Measurements from ENCODE around the gene RABGGTA.

RABGGTA gene

GRCh38 chr14:24279301-24280186 lies 8.1 kb upstream of the RABGGTA start:
- Histone ChIP-seq H3K27me3 (ENCODE audit: control insufficient read depth in 5 of 5, insufficient read depth in 4 of 5, low read length in 5 of 5) (no peaks in the 10 kb centered on the region), H3K4me1 (ENCODE audit: control insufficient read depth in 5 of 5, insufficient read depth in 5 of 5, low read length in 5 of 5) (peaks cover 3 to 78% (median 66%) of the 10 kb centered on the region in 5 donors), H3K9ac (ENCODE audit: low read length in 5 of 5) (no peak overlapping the region), H3K27ac (ENCODE audit: low read depth, low read length) (no peak overlapping the region), H3K36me3 (ENCODE audit: control insufficient read depth in 5 of 5, insufficient read depth in 5 of 5, low read length in 5 of 5) (no peaks in the 10 kb centered on the region), H3K9me3 (ENCODE audit: control insufficient read depth in 5 of 5, low read length in 5 of 5) (no peaks in the 10 kb centered on the region), H3K4me3 (ENCODE audit: low read depth in 1 of 5, low read length in 5 of 5) (no peak overlapping the region)

- H3K27ac ChIP-seq (ENCODE audit: low read depth, low read length): peak overlapping the region; percentile 51
- no peak overlapping the region for H3K9ac ChIP-seq (ENCODE audit: low read length in 5 of 5)
- H3K36me3 ChIP-seq (ENCODE audit: control insufficient read depth in 5 of 5, insufficient read depth in 5 of 5, low read length in 5 of 5): no peaks in the 10 kb centered on the region
- H3K9me3 ChIP-seq (ENCODE audit: control insufficient read depth in 5 of 5, low read length in 5 of 5): no peaks in the 10 kb centered on the region
- no peaks in the 10 kb centered on the region for H3K27me3 ChIP-seq (ENCODE audit: control insufficient read depth in 5 of 5, insufficient read depth in 4 of 5, low read length in 5 of 5)
- peaks cover 3 to 77% (median 66%) of the 10 kb centered on the region in 5 donors for H3K4me1 ChIP-seq (ENCODE audit: control insufficient read depth in 5 of 5, insufficient read depth in 5 of 5, low read length in 5 of 5)
- H3K4me3 ChIP-seq (ENCODE audit: low read depth in 1 of 5, low read length in 5 of 5): no peak overlapping the region
Observed at GRCh38 chr14:24278424-24278823, 7.0 kb upstream of the RABGGTA start.

GRCh38 chr14:24277606-24278321 lies 6.4 kb upstream of the RABGGTA start:
- no peaks in the 10 kb centered on the region for H3K36me3 ChIP-seq (ENCODE audit: control insufficient read depth in 5 of 5, insufficient read depth in 5 of 5, low read length in 5 of 5)
- H3K4me3 ChIP-seq (ENCODE audit: low read depth in 1 of 5, low read length in 5 of 5): peak overlapping the region in 1 of 5 donors; percentile 31
- H3K9me3 ChIP-seq (ENCODE audit: control insufficient read depth in 5 of 5, low read length in 5 of 5): no peaks in the 10 kb centered on the region
- H3K9ac ChIP-seq (ENCODE audit: low read length in 5 of 5): peak overlapping the region in 1 of 5 donors; percentile 9
- peaks cover 3 to 81% (median 68%) of the 10 kb centered on the region in 5 donors for H3K4me1 ChIP-seq (ENCODE audit: control insufficient read depth in 5 of 5, insufficient read depth in 5 of 5, low read length in 5 of 5)
- H3K27me3 ChIP-seq (ENCODE audit: control insufficient read depth in 5 of 5, insufficient read depth in 4 of 5, low read length in 5 of 5): no peaks in the 10 kb centered on the region
- H3K27ac ChIP-seq (ENCODE audit: low read depth, low read length): peak overlapping the region; percentile 51

GRCh38 chr14:24277071-24277470 lies 5.7 kb upstream of the RABGGTA start:
- H3K9ac ChIP-seq (ENCODE audit: low read length in 5 of 5): no peak overlapping the region
- no peaks in the 10 kb centered on the region for H3K9me3 ChIP-seq (ENCODE audit: control insufficient read depth in 5 of 5, low read length in 5 of 5)
- H3K27ac ChIP-seq (ENCODE audit: low read depth, low read length): peak overlapping the region; percentile 51
- no peaks in the 10 kb centered on the region for H3K36me3 ChIP-seq (ENCODE audit: control insufficient read depth in 5 of 5, insufficient read depth in 5 of 5, low read length in 5 of 5)
- peaks cover 3 to 79% (median 75%) of the 10 kb centered on the region in 5 donors for H3K4me1 ChIP-seq (ENCODE audit: control insufficient read depth in 5 of 5, insufficient read depth in 5 of 5, low read length in 5 of 5)
- no peaks in the 10 kb centered on the region for H3K27me3 ChIP-seq (ENCODE audit: control insufficient read depth in 5 of 5, insufficient read depth in 4 of 5, low read length in 5 of 5)
- H3K4me3 ChIP-seq (ENCODE audit: low read depth in 1 of 5, low read length in 5 of 5): peak overlapping the region in 1 of 5 donors; percentile 31

GRCh38 chr14:24274101-24274543 lies 2.7 kb upstream of the RABGGTA start:
- H3K27ac ChIP-seq (ENCODE audit: low read depth, low read length): peak overlapping the region; percentile 64
- H3K4me3 ChIP-seq (ENCODE audit: low read depth in 1 of 5, low read length in 5 of 5): no peak overlapping the region
- no peaks in the 10 kb centered on the region for H3K27me3 ChIP-seq (ENCODE audit: control insufficient read depth in 5 of 5, insufficient read depth in 4 of 5, low read length in 5 of 5)
- no peak overlapping the region for H3K9ac ChIP-seq (ENCODE audit: low read length in 5 of 5)
- peaks cover 4 to 71% (median 67%) of the 10 kb centered on the region in 5 donors for H3K4me1 ChIP-seq (ENCODE audit: control insufficient read depth in 5 of 5, insufficient read depth in 5 of 5, low read length in 5 of 5)
- peaks cover 0 to 10% (median 7%) of the 10 kb centered on the region in 5 donors for H3K36me3 ChIP-seq (ENCODE audit: control insufficient read depth in 5 of 5, insufficient read depth in 5 of 5, low read length in 5 of 5)
- no peaks in the 10 kb centered on the region for H3K9me3 ChIP-seq (ENCODE audit: control insufficient read depth in 5 of 5, low read length in 5 of 5)

- Histone ChIP-seq H3K27ac (ENCODE audit: low read depth, low read length) (peak overlapping the region; percentile 64), H3K36me3 (ENCODE audit: control insufficient read depth in 5 of 5, insufficient read depth in 5 of 5, low read length in 5 of 5) (peaks cover 0 to 16% (median 11%) of the 10 kb centered on the region in 5 donors), H3K4me1 (ENCODE audit: control insufficient read depth in 5 of 5, insufficient read depth in 5 of 5, low read length in 5 of 5) (peaks cover 4 to 65% (median 61%) of the 10 kb centered on the region in 5 donors), H3K4me3 (ENCODE audit: low read depth in 1 of 5, low read length in 5 of 5) (no peak overlapping the region), H3K9ac (ENCODE audit: low read length in 5 of 5) (no peak overlapping the region), H3K9me3 (ENCODE audit: control insufficient read depth in 5 of 5, low read length in 5 of 5) (no peaks in the 10 kb centered on the region), H3K27me3 (ENCODE audit: control insufficient read depth in 5 of 5, insufficient read depth in 4 of 5, low read length in 5 of 5) (no peaks in the 10 kb centered on the region)
Observed at GRCh38 chr14:24273422-24273998, 2.1 kb upstream of the RABGGTA start.

GRCh38 chr14:24272467-24272866 lies 1.1 kb upstream of the RABGGTA start:
- H3K27ac ChIP-seq (ENCODE audit: low read depth, low read length): no peak overlapping the region

GRCh38 chr14:24271834-24272263 lies 452 bp upstream of the RABGGTA start:
- peaks cover 0 to 32% (median 26%) of the 10 kb centered on the region in 5 donors for H3K36me3 ChIP-seq (ENCODE audit: control insufficient read depth in 5 of 5, insufficient read depth in 5 of 5, low read length in 5 of 5)
- peaks cover 4 to 48% (median 44%) of the 10 kb centered on the region in 5 donors for H3K4me1 ChIP-seq (ENCODE audit: control insufficient read depth in 5 of 5, insufficient read depth in 5 of 5, low read length in 5 of 5)
- H3K27me3 ChIP-seq (ENCODE audit: control insufficient read depth in 5 of 5, insufficient read depth in 4 of 5, low read length in 5 of 5): no peaks in the 10 kb centered on the region
- peak overlapping the region; percentile 92 for H3K27ac ChIP-seq (ENCODE audit: low read depth, low read length)
- peak overlapping the region; percentile 91 to 94 (median 91) for H3K4me3 ChIP-seq (ENCODE audit: low read depth in 1 of 5, low read length in 5 of 5)
- H3K9me3 ChIP-seq (ENCODE audit: control insufficient read depth in 5 of 5, low read length in 5 of 5): no peaks in the 10 kb centered on the region
- peak overlapping the region; percentile 42 to 97 (median 95) for H3K9ac ChIP-seq (ENCODE audit: low read length in 5 of 5)

More at GRCh38 chr14:24272467-24272866, 1.1 kb upstream of the RABGGTA start:
- H3K27me3 ChIP-seq (ENCODE audit: control insufficient read depth in 5 of 5, insufficient read depth in 4 of 5, low read length in 5 of 5): no peaks in the 10 kb centered on the region
- no peaks in the 10 kb centered on the region for H3K9me3 ChIP-seq (ENCODE audit: control insufficient read depth in 5 of 5, low read length in 5 of 5)
- no peak overlapping the region for H3K9ac ChIP-seq (ENCODE audit: low read length in 5 of 5)
- H3K4me1 ChIP-seq (ENCODE audit: control insufficient read depth in 5 of 5, insufficient read depth in 5 of 5, low read length in 5 of 5): peaks cover 4 to 54% (median 51%) of the 10 kb centered on the region in 5 donors
- peaks cover 0 to 26% (median 20%) of the 10 kb centered on the region in 5 donors for H3K36me3 ChIP-seq (ENCODE audit: control insufficient read depth in 5 of 5, insufficient read depth in 5 of 5, low read length in 5 of 5)
- H3K4me3 ChIP-seq (ENCODE audit: low read depth in 1 of 5, low read length in 5 of 5): no peak overlapping the region

- Histone ChIP-seq H3K4me1 (ENCODE audit: control insufficient read depth in 5 of 5, insufficient read depth in 5 of 5, low read length in 5 of 5) (peaks cover 4 to 44% (median 42%) of the 10 kb centered on the region in 5 donors), H3K36me3 (ENCODE audit: control insufficient read depth in 5 of 5, insufficient read depth in 5 of 5, low read length in 5 of 5) (peaks cover 0 to 44% (median 38%) of the 10 kb centered on the region in 5 donors)
Observed at GRCh38 chr14:24270537-24271133, 762 bp downstream of the RABGGTA start.

More at GRCh38 chr14:24270537-24271133, 762 bp downstream of the RABGGTA start:
- peak overlapping the region; percentile 63 to 97 (median 95) for H3K9ac ChIP-seq (ENCODE audit: low read length in 5 of 5)
- H3K27ac ChIP-seq (ENCODE audit: low read depth, low read length): peak overlapping the region; percentile 92
- H3K9me3 ChIP-seq (ENCODE audit: control insufficient read depth in 5 of 5, low read length in 5 of 5): no peaks in the 10 kb centered on the region
- peak overlapping the region; percentile 89 to 94 (median 91) for H3K4me3 ChIP-seq (ENCODE audit: low read depth in 1 of 5, low read length in 5 of 5)
- H3K27me3 ChIP-seq (ENCODE audit: control insufficient read depth in 5 of 5, insufficient read depth in 4 of 5, low read length in 5 of 5): no peaks in the 10 kb centered on the region

Measured in subcutaneous abdominal adipose tissue (tissue), 5 donors.